T-helper 1 cell treated with Interleukin-12 subunit alpha and Interleukin-12 subunit beta and Interleukin-4 antibody, amounts not matched to agents 30 μg/mL and 1 μg/mL, for 36 hours (primary cell): ENCODE data around the gene NRG3.

ENCODE experiments used
- H3K27ac Mint-ChIP-seq: one replicate; pipeline ENCODE4 v1.8.0; 2021; ENCODE audit warnings: mild to moderate bottlenecking, mixed read lengths
- H3K27me3 Mint-ChIP-seq: one replicate; pipeline ENCODE4 v1.8.0; 2021; ENCODE audit warnings: low read depth, mixed read lengths
- H3K36me3 Mint-ChIP-seq: one replicate; pipeline ENCODE4 v1.8.0; 2021; ENCODE audit warnings: low read depth, mixed read lengths
- H3K4me1 Mint-ChIP-seq: one replicate; pipeline ENCODE4 v1.8.0; 2021; ENCODE audit warnings: low read depth, mixed read lengths
- H3K4me3 Mint-ChIP-seq: one replicate; pipeline ENCODE4 v1.8.0; 2021; ENCODE audit warnings: mild to moderate bottlenecking, moderate library complexity, mixed read lengths
- H3K9me3 Mint-ChIP-seq: one replicate; pipeline ENCODE4 v1.8.0; 2021; ENCODE audit warnings: mixed read lengths

The NRG3 gene

GRCh38 chr10:82252081-82252480 lies 377.1 kb downstream of the NRG3 start:
- Mint-ChIP-seq H3K27ac (no peak overlapping the region), H3K36me3 (no peaks in the 10 kb centered on the region), H3K27me3 (no peaks in the 10 kb centered on the region), H3K9me3 (peaks cover 5% of the 10 kb centered on the region), H3K4me3 (no peak overlapping the region), H3K4me1 (no peaks in the 10 kb centered on the region)

- Mint-ChIP-seq H3K4me1 (no peaks in the 10 kb centered on the region), H3K36me3 (no peaks in the 10 kb centered on the region), H3K27me3 (no peaks in the 10 kb centered on the region), H3K9me3 (peaks cover 5% of the 10 kb centered on the region), H3K27ac (no peak overlapping the region), H3K4me3 (no peak overlapping the region)
Measured at GRCh38 chr10:82254237-82254636, 379.2 kb downstream of the NRG3 start.

DNA sequence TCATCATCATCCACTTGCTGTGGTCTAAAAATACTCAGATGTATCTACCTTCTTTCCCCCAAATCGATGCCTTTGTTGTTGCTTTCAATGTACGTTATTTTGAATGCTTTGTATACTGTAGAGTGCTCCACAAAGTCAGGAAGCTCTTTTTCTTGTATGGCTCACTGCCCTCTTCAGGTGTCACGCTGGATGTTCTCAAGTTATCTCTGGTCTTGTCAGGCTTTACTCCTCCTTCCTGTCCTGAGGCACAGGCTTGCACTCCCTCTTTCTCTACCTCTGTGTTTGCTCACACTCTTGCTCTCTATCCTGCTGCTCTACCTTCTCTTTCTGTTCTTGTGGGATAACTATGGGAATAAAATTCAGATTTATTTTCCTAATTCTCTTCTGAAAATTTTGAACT lies 381.3 kb downstream of the NRG3 start:
- no peaks in the 10 kb centered on the region for H3K36me3 Mint-ChIP-seq
- H3K27me3 Mint-ChIP-seq = no peaks in the 10 kb centered on the region
- H3K4me1 Mint-ChIP-seq = no peaks in the 10 kb centered on the region
- H3K9me3 Mint-ChIP-seq = peaks cover 5% of the 10 kb centered on the region
- no peak overlapping the region for H3K4me3 Mint-ChIP-seq
- H3K27ac Mint-ChIP-seq = no peak overlapping the region

DNA sequence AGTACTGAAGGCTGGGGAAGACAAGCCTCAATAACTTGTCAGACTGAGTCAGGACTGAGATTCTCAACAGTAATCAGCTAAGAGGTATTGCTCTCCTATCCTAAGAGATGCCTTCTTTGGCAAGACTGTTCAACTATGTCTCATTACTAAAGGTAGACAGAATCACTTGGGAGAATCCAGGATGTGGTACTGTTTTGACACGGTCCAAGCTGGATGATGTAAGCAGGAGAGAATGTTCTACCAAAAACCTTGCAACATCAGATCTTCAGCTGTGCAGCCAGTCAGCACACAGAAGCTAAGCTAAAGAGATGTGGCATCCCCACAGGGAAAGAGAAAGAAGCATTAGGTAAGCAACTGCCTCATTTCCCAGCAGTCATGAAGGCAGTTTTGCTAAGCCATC lies 391.4 kb downstream of the NRG3 start:
- peaks cover 6% of the 10 kb centered on the region for H3K9me3 Mint-ChIP-seq
- no peak overlapping the region for H3K27ac Mint-ChIP-seq
- no peaks in the 10 kb centered on the region for H3K4me1 Mint-ChIP-seq
- no peak overlapping the region for H3K4me3 Mint-ChIP-seq
- no peaks in the 10 kb centered on the region for H3K36me3 Mint-ChIP-seq
- H3K27me3 Mint-ChIP-seq = no peaks in the 10 kb centered on the region

- Mint-ChIP-seq H3K27me3 (no peaks in the 10 kb centered on the region), H3K9me3 (peaks cover 6% of the 10 kb centered on the region), H3K4me1 (no peaks in the 10 kb centered on the region), H3K4me3 (no peak overlapping the region), H3K27ac (no peak overlapping the region), H3K36me3 (no peaks in the 10 kb centered on the region)
Measured at GRCh38 chr10:82267014-82267413, 392.0 kb downstream of the NRG3 start.

GRCh38 chr10:82267465-82267864 lies 392.5 kb downstream of the NRG3 start:
- Mint-ChIP-seq H3K27ac (no peak overlapping the region), H3K36me3 (no peaks in the 10 kb centered on the region)

DNA sequence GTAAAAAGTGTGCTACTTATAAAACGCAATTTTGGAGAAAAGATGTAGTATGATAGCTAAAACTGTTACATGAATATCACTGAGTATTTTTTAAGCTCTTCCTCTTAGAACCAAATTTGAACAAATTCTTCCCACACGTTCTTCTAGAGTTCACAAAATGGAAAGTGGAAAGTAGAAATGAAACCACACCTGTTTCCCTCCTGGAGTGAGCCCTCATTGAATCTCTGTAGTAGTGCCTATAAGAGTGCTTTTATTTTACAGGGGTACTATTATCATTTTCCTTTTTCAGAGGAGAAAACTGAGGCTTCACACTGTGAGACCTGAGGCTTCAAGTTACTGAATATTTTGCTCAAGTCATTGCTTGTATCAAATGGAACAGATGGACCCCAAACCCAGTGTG lies 393.0 kb downstream of the NRG3 start:
- no peaks in the 10 kb centered on the region for H3K36me3 Mint-ChIP-seq
- H3K4me1 Mint-ChIP-seq = no peaks in the 10 kb centered on the region
- no peak overlapping the region for H3K4me3 Mint-ChIP-seq
- no peak overlapping the region for H3K27ac Mint-ChIP-seq
- peaks cover 6% of the 10 kb centered on the region for H3K9me3 Mint-ChIP-seq
- no peaks in the 10 kb centered on the region for H3K27me3 Mint-ChIP-seq

More at GRCh38 chr10:82267465-82267864, 392.5 kb downstream of the NRG3 start:
- Mint-ChIP-seq H3K4me3 (no peak overlapping the region), H3K4me1 (no peaks in the 10 kb centered on the region), H3K9me3 (peaks cover 6% of the 10 kb centered on the region), H3K27me3 (no peaks in the 10 kb centered on the region)

DNA sequence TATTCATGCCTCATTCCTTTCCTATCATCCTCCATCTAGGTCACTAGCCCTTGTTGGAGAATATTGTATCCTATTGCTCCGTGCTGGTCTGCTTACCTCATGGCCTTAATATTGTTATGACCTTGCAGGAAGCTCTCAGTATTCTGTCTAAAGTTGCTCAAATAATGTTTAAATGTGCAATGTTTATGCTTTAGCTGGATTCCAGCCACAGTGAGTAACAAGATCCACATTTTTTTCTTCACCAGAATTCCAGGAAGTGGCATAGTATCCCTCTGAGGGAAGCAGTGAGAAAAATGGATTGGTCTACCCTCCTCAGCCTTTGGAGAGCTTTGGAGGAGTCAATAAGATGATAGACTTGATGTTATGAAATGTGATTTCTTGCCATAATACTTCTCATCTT lies 402.6 kb downstream of the NRG3 start:
- no peak overlapping the region for H3K27ac Mint-ChIP-seq
- no peaks in the 10 kb centered on the region for H3K36me3 Mint-ChIP-seq
- no peaks in the 10 kb centered on the region for H3K27me3 Mint-ChIP-seq
- H3K4me1 Mint-ChIP-seq = no peaks in the 10 kb centered on the region
- peaks cover 4% of the 10 kb centered on the region for H3K9me3 Mint-ChIP-seq
- no peak overlapping the region for H3K4me3 Mint-ChIP-seq

DNA sequence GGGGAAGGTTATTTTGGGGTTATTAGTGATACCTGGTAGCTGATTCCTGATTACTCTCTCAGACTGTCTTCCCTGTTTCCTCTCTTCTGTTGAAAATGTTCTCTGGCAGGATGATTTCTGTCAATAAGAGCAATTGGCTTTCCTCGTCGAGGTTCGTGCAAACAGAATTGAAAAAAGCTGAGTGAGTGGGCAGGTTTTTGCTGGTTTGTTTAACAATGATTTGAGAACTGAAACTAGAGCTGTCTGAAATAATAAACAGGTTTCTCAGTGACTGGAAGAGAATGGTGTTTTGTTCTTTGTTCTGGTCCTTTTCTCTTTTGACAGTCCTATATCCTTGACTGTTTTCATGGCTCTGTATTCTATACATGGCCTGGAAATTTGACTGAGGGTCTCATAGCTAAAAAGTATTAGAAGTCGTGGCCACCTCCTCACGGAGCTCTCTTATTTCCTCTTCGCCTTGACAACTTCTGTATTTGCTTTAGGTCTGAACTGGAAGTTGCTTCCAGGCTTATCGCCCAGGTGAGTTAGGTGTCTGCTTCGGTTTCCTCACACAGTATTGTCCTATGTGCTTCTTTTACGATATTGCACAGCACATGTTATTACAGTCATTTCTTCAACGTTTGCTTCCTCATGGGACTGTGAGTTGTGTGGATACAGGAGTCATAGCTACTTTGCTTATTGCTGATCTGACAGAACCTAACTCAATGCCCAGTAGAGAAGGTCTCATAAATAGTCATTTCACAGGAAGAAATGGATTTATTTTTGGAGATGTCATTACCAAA lies 403.6 kb downstream of the NRG3 start:
- H3K9me3 Mint-ChIP-seq = peaks cover 4% of the 10 kb centered on the region
- H3K4me3 Mint-ChIP-seq = no peak overlapping the region

GRCh38 chr10:82282782-82283456 lies 407.9 kb downstream of the NRG3 start:
- peaks cover 4% of the 10 kb centered on the region for H3K9me3 Mint-ChIP-seq
- H3K27me3 Mint-ChIP-seq = no peaks in the 10 kb centered on the region
- no peaks in the 10 kb centered on the region for H3K36me3 Mint-ChIP-seq

More for the DNA sequence above, 403.6 kb downstream of the NRG3 start:
- Mint-ChIP-seq H3K27ac (no peak overlapping the region), H3K4me1 (no peaks in the 10 kb centered on the region), H3K36me3 (no peaks in the 10 kb centered on the region), H3K27me3 (no peaks in the 10 kb centered on the region)

GRCh38 chr10:82284180-82284579 lies 409.2 kb downstream of the NRG3 start:
- Mint-ChIP-seq H3K4me1 (no peaks in the 10 kb centered on the region), H3K27ac (no peak overlapping the region), H3K36me3 (no peaks in the 10 kb centered on the region), H3K9me3 (peaks cover 4% of the 10 kb centered on the region), H3K27me3 (no peaks in the 10 kb centered on the region), H3K4me3 (no peak overlapping the region)

More at GRCh38 chr10:82282782-82283456, 407.9 kb downstream of the NRG3 start:
- Mint-ChIP-seq H3K4me3 (no peak overlapping the region), H3K27ac (no peak overlapping the region), H3K4me1 (no peaks in the 10 kb centered on the region)

DNA sequence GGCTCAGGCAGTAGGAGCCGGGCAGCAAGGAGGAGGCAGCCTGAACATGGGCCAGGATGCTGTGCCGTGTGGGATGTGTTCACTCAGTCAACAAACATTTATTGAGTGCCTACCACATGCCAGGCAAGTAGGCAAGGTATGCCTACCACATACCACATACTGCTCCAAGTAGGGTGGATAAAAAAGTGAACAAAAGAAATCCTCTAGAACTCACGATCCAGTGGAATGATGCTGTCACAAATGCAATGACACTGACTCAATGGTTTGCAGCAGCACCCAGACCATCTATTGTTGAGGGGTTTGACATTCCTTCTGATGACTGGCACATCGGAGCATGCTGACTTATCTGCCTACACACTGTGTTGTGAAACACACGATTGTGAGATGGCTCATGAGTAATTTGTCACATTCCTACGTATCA lies 413.5 kb downstream of the NRG3 start:
- Mint-ChIP-seq H3K27ac (no peak overlapping the region), H3K9me3 (no peaks in the 10 kb centered on the region)

GRCh38 chr10:82289945-82290344 lies 415.0 kb downstream of the NRG3 start:
- Mint-ChIP-seq H3K36me3 (no peaks in the 10 kb centered on the region), H3K9me3 (no peaks in the 10 kb centered on the region)

More for the DNA sequence above, 413.5 kb downstream of the NRG3 start:
- Mint-ChIP-seq H3K4me3 (no peak overlapping the region), H3K27me3 (no peaks in the 10 kb centered on the region), H3K36me3 (no peaks in the 10 kb centered on the region), H3K4me1 (no peaks in the 10 kb centered on the region)

DNA sequence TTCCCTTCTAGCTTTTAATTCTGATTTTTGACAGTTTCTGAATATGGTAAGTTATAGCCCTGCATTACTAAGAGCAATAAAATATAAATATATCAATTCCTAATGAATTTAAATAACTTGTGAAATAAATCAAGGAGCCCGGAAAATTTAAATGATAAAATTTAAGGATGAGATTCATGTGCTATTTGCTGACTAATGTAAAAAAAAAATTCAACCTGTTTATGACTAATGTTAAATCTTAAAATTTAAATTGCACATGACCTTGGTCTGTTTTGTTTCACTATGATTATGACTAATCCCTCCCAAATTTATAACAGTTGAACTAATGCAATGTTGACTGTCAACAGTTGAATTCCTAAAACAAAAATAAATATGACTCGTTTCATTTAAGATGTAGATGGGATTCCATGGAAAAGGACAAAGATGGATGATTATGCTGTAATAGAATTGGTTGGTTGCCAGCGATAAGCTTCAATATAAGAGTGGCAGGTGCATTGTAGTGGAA lies 419.9 kb downstream of the NRG3 start:
- H3K9me3 Mint-ChIP-seq = peaks cover 13% of the 10 kb centered on the region
- H3K36me3 Mint-ChIP-seq = no peaks in the 10 kb centered on the region
- no peak overlapping the region for H3K4me3 Mint-ChIP-seq
- no peaks in the 10 kb centered on the region for H3K4me1 Mint-ChIP-seq
- no peaks in the 10 kb centered on the region for H3K27me3 Mint-ChIP-seq
- H3K27ac Mint-ChIP-seq = no peak overlapping the region

More at GRCh38 chr10:82289945-82290344, 415.0 kb downstream of the NRG3 start:
- Mint-ChIP-seq H3K4me1 (no peaks in the 10 kb centered on the region), H3K27me3 (no peaks in the 10 kb centered on the region), H3K27ac (no peak overlapping the region), H3K4me3 (no peak overlapping the region)

DNA sequence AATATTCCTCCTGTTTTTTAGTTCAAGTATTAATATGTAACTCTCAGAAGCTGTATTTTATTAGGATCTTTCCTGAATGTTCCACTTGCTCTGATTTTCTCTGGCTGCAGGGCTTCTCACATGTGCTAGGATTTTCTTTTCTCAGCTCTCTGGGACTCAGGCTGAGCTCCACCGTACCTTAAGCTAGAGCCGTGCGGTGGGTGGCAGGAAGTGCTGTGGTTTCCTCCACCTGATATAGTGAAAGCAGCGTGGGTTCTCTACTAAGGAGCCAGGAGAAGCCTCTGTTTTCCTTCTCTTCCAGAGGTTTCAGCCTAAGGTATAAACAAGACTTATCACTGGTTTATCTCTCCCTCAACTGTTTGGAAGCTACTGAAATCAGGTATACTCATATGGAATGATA lies 433.6 kb downstream of the NRG3 start:
- Mint-ChIP-seq H3K4me1 (peaks cover 2% of the 10 kb centered on the region), H3K27me3 (no peaks in the 10 kb centered on the region), H3K9me3 (peaks cover 14% of the 10 kb centered on the region), H3K36me3 (no peaks in the 10 kb centered on the region), H3K4me3 (no peak overlapping the region), H3K27ac (no peak overlapping the region)
